Mesendoderm (in vitro differentiated cells): ENCODE data around the gene JUNB.

ENCODE experiments used
- DNase-seq: peaks from one replicate; pipeline ENCODE4 v3.0.0; 2013
- H2AK5ac ChIP-seq: 2 replicates; pipeline ENCODE4 v1.6.1; 2013; ENCODE audit warnings: low read length, inconsistent platforms
- H2BK120ac ChIP-seq: 2 replicates; pipeline ENCODE4 v1.6.1; 2013; ENCODE audit warnings: low read depth, mild to moderate bottlenecking, low read length, moderate library complexity, mixed read lengths
- H2BK15ac ChIP-seq: replicated peaks from 2 replicates; pipeline ENCODE4 v1.6.1; 2013; ENCODE audit warnings: low read depth, mild to moderate bottlenecking, moderate library complexity
- H2BK5ac ChIP-seq: 2 replicates; pipeline ENCODE4 v1.6.1; 2013; ENCODE audit warnings: low read length, inconsistent platforms
- H3K18ac ChIP-seq: 2 replicates; pipeline ENCODE4 v1.6.1; 2013; ENCODE audit warnings: mild to moderate bottlenecking, low read length, mixed read lengths
- H3K23ac ChIP-seq: one replicate; pipeline ENCODE4 v1.6.1; 2013; ENCODE audit warnings: low read length
- H3K27ac ChIP-seq: 2 replicates; pipeline ENCODE4 v1.5.1; 2013; ENCODE audit warnings: low read depth, mild to moderate bottlenecking, inconsistent platforms, low read length, moderate library complexity
- H3K27me3 ChIP-seq: 2 replicates; pipeline ENCODE4 v1.6.1; 2013; ENCODE audit warnings: low read length, control low read depth, mild to moderate bottlenecking, inconsistent platforms; ENCODE audit not compliant: insufficient read depth, poor library complexity
- H3K36me3 ChIP-seq: 2 replicates; pipeline ENCODE4 v1.6.1; 2013; ENCODE audit warnings: low read length, inconsistent platforms; ENCODE audit not compliant: control insufficient read depth, insufficient read depth
- H3K4ac ChIP-seq: one replicate; pipeline ENCODE4 v1.6.1; 2013; ENCODE audit warnings: low read depth, mild to moderate bottlenecking, low read length, moderate library complexity
- H3K4me1 ChIP-seq: 2 replicates; pipeline ENCODE4 v1.6.1; 2013; ENCODE audit warnings: low read depth, low read length, inconsistent platforms; ENCODE audit not compliant: control insufficient read depth
- H3K4me2 ChIP-seq: 2 replicates; pipeline ENCODE4 v1.6.1; 2013; ENCODE audit warnings: low read length
- H3K4me3 ChIP-seq: 2 replicates; pipeline ENCODE4 v1.5.1; 2013; ENCODE audit warnings: mild to moderate bottlenecking, low read length
- H3K56ac ChIP-seq: one replicate; pipeline ENCODE4 v1.6.1; 2013; ENCODE audit warnings: low read length
- H3K79me1 ChIP-seq: 2 replicates; pipeline ENCODE4 v1.6.1; 2013; ENCODE audit warnings: low read length, inconsistent platforms
- H3K79me2 ChIP-seq: 2 replicates; pipeline ENCODE4 v1.6.1; 2013; ENCODE audit warnings: mild to moderate bottlenecking, low read length; ENCODE audit not compliant: control insufficient read depth, insufficient read depth
- H3K9ac ChIP-seq: 2 replicates; pipeline ENCODE4 v1.6.1; 2013; ENCODE audit warnings: low read length, inconsistent platforms
- H4K5ac ChIP-seq: one replicate; pipeline ENCODE4 v1.6.1; 2013; ENCODE audit warnings: low read length
- H4K8ac ChIP-seq: one replicate; pipeline ENCODE4 v1.6.1; 2013; ENCODE audit warnings: low read depth, mild to moderate bottlenecking, control low read depth, low read length, moderate library complexity
- WGBS: extraction: QIAGEN DNeasy Blood & Tissue Kit; methylation state at CpG from one replicate; pipeline ENCODE4 v1.1.7; 2013; ENCODE audit warnings: low lambda C conversion rate, missing lambda C conversion rate; ENCODE audit not compliant: insufficient coverage; ENCODE audit errors: extremely low coverage; 5-methylcytosine and 5-hydroxymethylcytosine counted together

Gene JUNB

GRCh38 chr19:12788682-12789097 is 2.6 kb upstream of the JUNB start:
- H3K4me2 ChIP-seq: peak overlapping the region; percentile 37
- H2AK5ac ChIP-seq: peak overlapping the region; percentile 72
- H3K4me1 ChIP-seq: peaks cover 17% of the 10 kb centered on the region

GRCh38 chr19:12789098-12789903 is 2.0 kb upstream of the JUNB start:
- peak overlapping the region; percentile 71 for H3K9ac ChIP-seq
- peak overlapping the region; percentile 5 for H2BK5ac ChIP-seq
- H3K4me3 ChIP-seq: no peak overlapping the region
- peak; percentile 58 for DNase-seq
- H3K4ac ChIP-seq: peak overlapping the region; percentile 64
- no peak overlapping the region for H2BK15ac ChIP-seq
- H3K27me3 ChIP-seq: no peaks in the 10 kb centered on the region
- H4K8ac ChIP-seq: no peak overlapping the region
- peaks cover 1% of the 10 kb centered on the region for H3K79me2 ChIP-seq
- no CpG with 5 or more reads among the region's 46 CpGs for WGBS
- H3K23ac ChIP-seq: no peak overlapping the region
- peak overlapping the region; percentile 84 for H3K56ac ChIP-seq
- peak overlapping the region; percentile 94 for H3K18ac ChIP-seq
- H2AK5ac ChIP-seq: no peak overlapping the region
- H3K4me1 ChIP-seq: peaks cover 17% of the 10 kb centered on the region
- peak overlapping the region; percentile 55 for H2BK120ac ChIP-seq
- H3K79me1 ChIP-seq: peaks cover 2% of the 10 kb centered on the region
- H4K5ac ChIP-seq: no peak overlapping the region
- H3K36me3 ChIP-seq: no peaks in the 10 kb centered on the region
- peak overlapping the region; percentile 37 for H3K4me2 ChIP-seq
- peak overlapping the region; percentile 15 for H3K27ac ChIP-seq

More at GRCh38 chr19:12788682-12789097, 2.6 kb upstream of the JUNB start:
- H3K9ac ChIP-seq: peak overlapping the region; percentile 71
- H2BK15ac ChIP-seq: no peak overlapping the region
- H3K36me3 ChIP-seq: no peaks in the 10 kb centered on the region
- H3K56ac ChIP-seq: peak overlapping the region; percentile 84
- H3K27ac ChIP-seq: peak overlapping the region; percentile 15
- H3K23ac ChIP-seq: no peak overlapping the region
- H2BK5ac ChIP-seq: peak overlapping the region; percentile 85
- peak overlapping the region; percentile 33 for H3K18ac ChIP-seq
- no peaks in the 10 kb centered on the region for H3K27me3 ChIP-seq
- peaks cover 1% of the 10 kb centered on the region for H3K79me2 ChIP-seq
- H2BK120ac ChIP-seq: no peak overlapping the region
- no peak overlapping the region for H3K4me3 ChIP-seq
- H4K8ac ChIP-seq: no peak overlapping the region
- WGBS: no CpG with 5 or more reads among the region's 12 CpGs
- H3K4ac ChIP-seq: no peak overlapping the region
- no peak overlapping the region for H4K5ac ChIP-seq
- H3K79me1 ChIP-seq: peaks cover 2% of the 10 kb centered on the region
- DNase-seq: peak; percentile 73

- no peak overlapping the region for H2AK5ac ChIP-seq
- peak overlapping the region; percentile 69 for H3K27ac ChIP-seq
- peak overlapping the region; percentile 94 for H3K18ac ChIP-seq
- H3K4me3 ChIP-seq: no peak overlapping the region
- no peak overlapping the region for H2BK120ac ChIP-seq
- no peak overlapping the region for H4K8ac ChIP-seq
- H3K79me1 ChIP-seq: peaks cover 2% of the 10 kb centered on the region
- no peak overlapping the region for H2BK15ac ChIP-seq
- no peak overlapping the region for H4K5ac ChIP-seq
- H3K36me3 ChIP-seq: no peaks in the 10 kb centered on the region
- H3K4me1 ChIP-seq: peaks cover 17% of the 10 kb centered on the region
- H3K23ac ChIP-seq: peak overlapping the region; percentile 24
- peak overlapping the region; percentile 67 for H3K4me2 ChIP-seq
- no peaks in the 10 kb centered on the region for H3K27me3 ChIP-seq
- peak overlapping the region; percentile 64 for H3K4ac ChIP-seq
- peak; percentile 98 for DNase-seq
- H3K9ac ChIP-seq: peak overlapping the region; percentile 73
- no peak overlapping the region for H2BK5ac ChIP-seq
- WGBS: no CpG with 5 or more reads among the region's 56 CpGs
- peaks cover 1% of the 10 kb centered on the region for H3K79me2 ChIP-seq
- H3K56ac ChIP-seq: peak overlapping the region; percentile 84
These were observed 1.2 kb upstream of the JUNB start for GRCh38 chr19:12789904-12790619.

- Histone ChIP-seq H3K79me1 (peaks cover 2% of the 10 kb centered on the region), H3K56ac (peak overlapping the region; percentile 84), H3K9ac (peak overlapping the region; percentile 73), H3K36me3 (no peaks in the 10 kb centered on the region), H3K4me1 (peaks cover 17% of the 10 kb centered on the region), H3K4ac (no peak overlapping the region), H3K4me2 (peak overlapping the region; percentile 67), H4K8ac (no peak overlapping the region), H3K18ac (no peak overlapping the region), H2BK5ac (no peak overlapping the region), H4K5ac (no peak overlapping the region), H2BK120ac (no peak overlapping the region), H2AK5ac (no peak overlapping the region), H3K23ac (peak overlapping the region; percentile 24), H3K4me3 (no peak overlapping the region), H3K27ac (peak overlapping the region; percentile 69), H3K27me3 (no peaks in the 10 kb centered on the region), H2BK15ac (no peak overlapping the region), H3K79me2 (peaks cover 1% of the 10 kb centered on the region)
- no CpG with 5 or more reads among the region's 22 CpGs for WGBS
- DNase-seq: no peak
These were observed 500 bp upstream of the JUNB start for GRCh38 chr19:12790628-12791344.

- no peak overlapping the region for H3K4ac ChIP-seq
- peak; percentile 84 for DNase-seq
- H3K56ac ChIP-seq: peak overlapping the region; percentile 93
- H3K27me3 ChIP-seq: no peaks in the 10 kb centered on the region
- peaks cover 20% of the 10 kb centered on the region for H3K4me1 ChIP-seq
- H3K4me2 ChIP-seq: peak overlapping the region; percentile 97
- no peak overlapping the region for H4K5ac ChIP-seq
- H4K8ac ChIP-seq: no peak overlapping the region
- H3K79me2 ChIP-seq: peaks cover 1% of the 10 kb centered on the region
- H3K36me3 ChIP-seq: no peaks in the 10 kb centered on the region
- no peak overlapping the region for H3K27ac ChIP-seq
- H3K9ac ChIP-seq: peak overlapping the region; percentile 86
- peak overlapping the region; percentile 98 for H3K23ac ChIP-seq
- WGBS: no CpG with 5 or more reads among the region's 84 CpGs
- H2BK5ac ChIP-seq: no peak overlapping the region
- peak overlapping the region; percentile 30 for H3K18ac ChIP-seq
- peaks cover 2% of the 10 kb centered on the region for H3K79me1 ChIP-seq
- H2BK120ac ChIP-seq: no peak overlapping the region
- H3K4me3 ChIP-seq: peak overlapping the region; percentile 56
- no peak overlapping the region for H2BK15ac ChIP-seq
- H2AK5ac ChIP-seq: no peak overlapping the region
These were observed 966 bp downstream of the JUNB start for GRCh38 chr19:12792051-12792852.
